ENCODE results near the gene SF3B3. TPM values are rescaled to one million over a fixed set of nuclear protein-coding genes. Genes with fewer than 3 reads are reported as not detected.

SF3B3 gene
- total and polyA plus RNA-seq, 2 donors (not counting 3 experiments of a cell fraction or from before 2014, with no cell fraction given) = 167 to 324 TPM

DNA sequence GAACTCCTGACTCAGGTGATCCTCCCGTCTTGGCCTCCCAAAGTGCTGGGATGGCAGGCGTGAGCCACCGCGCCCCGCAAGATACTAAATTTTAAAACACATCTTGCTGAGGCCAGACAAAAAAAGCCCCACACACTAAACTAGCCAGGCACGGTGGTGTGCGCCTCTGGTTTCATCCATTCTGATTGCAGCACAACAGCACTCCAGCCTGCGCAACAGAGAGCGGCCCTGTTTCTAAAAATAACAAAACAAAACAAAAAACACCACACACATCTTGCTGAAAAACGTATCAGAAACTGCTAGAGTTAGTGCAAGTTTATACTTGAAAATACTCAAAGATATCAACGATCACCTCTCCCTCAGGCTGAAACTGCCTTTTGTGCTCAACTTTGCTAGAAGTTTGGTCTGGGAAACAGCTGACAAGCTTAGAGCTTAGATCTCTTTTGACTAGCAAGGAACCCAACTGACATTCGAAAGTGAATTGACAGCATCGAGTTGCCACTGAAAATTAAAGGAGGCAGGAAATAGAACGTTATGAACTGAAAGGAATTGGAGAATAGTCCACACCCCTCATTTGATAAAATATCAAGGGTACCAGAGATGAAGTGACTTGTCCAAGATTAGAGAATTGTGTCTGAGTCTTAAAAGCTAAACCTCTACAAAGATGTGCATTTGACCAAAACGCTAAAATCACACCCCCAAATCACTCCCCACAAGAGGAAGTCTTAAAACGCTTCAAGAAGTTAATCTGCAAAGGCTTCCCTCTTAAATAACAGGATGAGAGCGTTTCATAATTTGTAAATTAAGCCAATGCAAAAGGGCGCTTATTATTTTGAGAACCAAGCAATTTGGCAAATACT lies 1.2 kb upstream of the SF3B3 start:
- peak overlapping the region; percentile 88 for H2AFZ ChIP-seq (ENCODE audit: low read depth, low read length)
- H3K27ac ChIP-seq (ENCODE audit: insufficient read depth, low read depth, low read length) = peak overlapping the region; percentile 82
- dilution Hi-C loops (cut with MboI; ENCODE audit: extremely low pct_ligation_motif_present, low sequenced_read_pairs) = no loop called here

More for the DNA sequence above, 1.2 kb upstream of the SF3B3 start:
- Histone ChIP-seq H3K36me3 (ENCODE audit: control insufficient read depth in 2 of 2, extremely low read depth in 1 of 2, insufficient read depth in 2 of 2, low read length in 2 of 2) (peaks cover 0 to 2% of the 10 kb centered on the region in 2 experiments), H3K27me3 (ENCODE audit: control insufficient read depth in 2 of 2, insufficient read depth in 2 of 2, low read length in 2 of 2) (no peaks in the 10 kb centered on the region), H3K4me3 (replicated peaks in 1 of 3; ENCODE audit: insufficient read depth in 1 of 3, low read depth in 1 of 3, low read length in 3 of 3) (peak overlapping the region; percentile 54 to 94 (median 71)), H3K9me1 (replicated peaks; ENCODE audit: control insufficient read depth, extremely low read depth, insufficient read depth, low read length) (no peaks in the 10 kb centered on the region), H3K9me3 (replicated peaks; ENCODE audit: control insufficient read depth, insufficient read depth, low read length) (no peaks in the 10 kb centered on the region), H4K20me1 (replicated peaks; ENCODE audit: control insufficient read depth, extremely low read depth, insufficient read depth, low read length) (peaks cover 8% of the 10 kb centered on the region), H3K4me1 (ENCODE audit: control insufficient read depth, extremely low read depth, insufficient read depth, low read length) (peaks cover 40% of the 10 kb centered on the region), H3K4me2 (ENCODE audit: insufficient read depth, low read length) (peak overlapping the region; percentile 95), H3K79me2 (ENCODE audit: control insufficient read depth, insufficient read depth, low read length) (peaks cover 50% of the 10 kb centered on the region), H3K9ac (replicated peaks; ENCODE audit: extremely low read depth, insufficient read depth, low read length) (peak overlapping the region; percentile 93)
- DNase-seq (ENCODE audit: low read depth, low spot score) (no peak), FAIRE-seq (no peak)
- BruUV-seq (replicated peaks) = no TSS peak
- ChIA-PET CTCF (interaction anchor here (0.9 to 1.0 kb wide), 2 partner anchors 14 to 216 kb away, joined by 3 read pairs; no protein-coding TSS in a partner anchor), POLR2A (no interaction called here)
- no peak for TF ChIP-seq FOS (IDR thresholded peaks at IDR 0.05; ENCODE audit: borderline replicate concordance, insufficient read depth, low read length)
- TF ChIP-seq MYC (IDR thresholded peaks at IDR 0.05; ENCODE audit: low read depth, low read length) = no peak
- TF ChIP-seq JUN (IDR thresholded peaks at IDR 0.05; ENCODE audit: borderline replicate concordance, insufficient read depth, insufficient read length, low read depth) = no peak
- TF ChIP-seq, protein P1, sequence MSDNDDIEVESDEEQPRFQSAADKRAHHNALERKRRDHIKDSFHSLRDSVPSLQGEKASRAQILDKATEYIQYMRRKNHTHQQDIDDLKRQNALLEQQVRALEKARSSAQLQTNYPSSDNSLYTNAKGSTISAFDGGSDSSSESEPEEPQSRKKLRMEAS (IDR thresholded peaks at IDR 0.05; ENCODE audit: insufficient read depth, insufficient read length) = no peak
- no peak for TF ChIP-seq POLR2AphosphoS5 (IDR thresholded peaks at IDR 0.05; ENCODE audit: insufficient read depth, low read depth, low read length)
- no peak for TF ChIP-seq POLR2A (IDR thresholded peaks at IDR 0.05; ENCODE audit: low read depth, low read length)
- TF ChIP-seq GATA2 (IDR thresholded peaks at IDR 0.05; ENCODE audit: insufficient read depth, insufficient read length, low read depth, low read length) = no peak
- TF ChIP-seq, protein P2, sequence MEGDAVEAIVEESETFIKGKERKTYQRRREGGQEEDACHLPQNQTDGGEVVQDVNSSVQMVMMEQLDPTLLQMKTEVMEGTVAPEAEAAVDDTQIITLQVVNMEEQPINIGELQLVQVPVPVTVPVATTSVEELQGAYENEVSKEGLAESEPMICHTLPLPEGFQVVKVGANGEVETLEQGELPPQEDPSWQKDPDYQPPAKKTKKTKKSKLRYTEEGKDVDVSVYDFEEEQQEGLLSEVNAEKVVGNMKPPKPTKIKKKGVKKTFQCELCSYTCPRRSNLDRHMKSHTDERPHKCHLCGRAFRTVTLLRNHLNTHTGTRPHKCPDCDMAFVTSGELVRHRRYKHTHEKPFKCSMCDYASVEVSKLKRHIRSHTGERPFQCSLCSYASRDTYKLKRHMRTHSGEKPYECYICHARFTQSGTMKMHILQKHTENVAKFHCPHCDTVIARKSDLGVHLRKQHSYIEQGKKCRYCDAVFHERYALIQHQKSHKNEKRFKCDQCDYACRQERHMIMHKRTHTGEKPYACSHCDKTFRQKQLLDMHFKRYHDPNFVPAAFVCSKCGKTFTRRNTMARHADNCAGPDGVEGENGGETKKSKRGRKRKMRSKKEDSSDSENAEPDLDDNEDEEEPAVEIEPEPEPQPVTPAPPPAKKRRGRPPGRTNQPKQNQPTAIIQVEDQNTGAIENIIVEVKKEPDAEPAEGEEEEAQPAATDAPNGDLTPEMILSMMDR (IDR thresholded peaks at IDR 0.05; ENCODE audit: extremely low read depth in 1 of 2, insufficient read depth in 1 of 2, low read depth in 1 of 2, low read length in 2 of 2) = no peak
- TF ChIP-seq EZH2 (IDR thresholded peaks at IDR 0.05; ENCODE audit: borderline replicate concordance, low read depth, low read length, severe bottlenecking) = no peak
- intact Hi-C loops (cut with micrococcal nuclease) = loop anchor here (1.0 to 2.0 kb wide), 3 partner anchors 84 to 141 kb away; partner anchors contain the start of gene ST3GAL2

All from endothelial cell of umbilical vein (primary cell).